Measurements from ENCODE around the gene PRSS8. TPM values are rescaled to one million over a fixed set of nuclear protein-coding genes. Genes with fewer than 3 reads are reported as not detected.
A peak's percentile ranks its signal among the peaks of the same experiment; 100 is the strongest.

Gene PRSS8
- polyA plus RNA-seq, 4 donors: 53.9 to 77.2 (median 67.5) TPM

GRCh38 chr16:31130336-31130891 is 5.1 kb downstream of the PRSS8 start:
- no peak for DNase-seq (ENCODE audit: low read depth in 4 of 4, low spot score in 2 of 4)

GRCh38 chr16:31129568-31130335 is 5.8 kb downstream of the PRSS8 start:
- no peak for DNase-seq (ENCODE audit: low read depth in 4 of 4, low spot score in 2 of 4)

DNA sequence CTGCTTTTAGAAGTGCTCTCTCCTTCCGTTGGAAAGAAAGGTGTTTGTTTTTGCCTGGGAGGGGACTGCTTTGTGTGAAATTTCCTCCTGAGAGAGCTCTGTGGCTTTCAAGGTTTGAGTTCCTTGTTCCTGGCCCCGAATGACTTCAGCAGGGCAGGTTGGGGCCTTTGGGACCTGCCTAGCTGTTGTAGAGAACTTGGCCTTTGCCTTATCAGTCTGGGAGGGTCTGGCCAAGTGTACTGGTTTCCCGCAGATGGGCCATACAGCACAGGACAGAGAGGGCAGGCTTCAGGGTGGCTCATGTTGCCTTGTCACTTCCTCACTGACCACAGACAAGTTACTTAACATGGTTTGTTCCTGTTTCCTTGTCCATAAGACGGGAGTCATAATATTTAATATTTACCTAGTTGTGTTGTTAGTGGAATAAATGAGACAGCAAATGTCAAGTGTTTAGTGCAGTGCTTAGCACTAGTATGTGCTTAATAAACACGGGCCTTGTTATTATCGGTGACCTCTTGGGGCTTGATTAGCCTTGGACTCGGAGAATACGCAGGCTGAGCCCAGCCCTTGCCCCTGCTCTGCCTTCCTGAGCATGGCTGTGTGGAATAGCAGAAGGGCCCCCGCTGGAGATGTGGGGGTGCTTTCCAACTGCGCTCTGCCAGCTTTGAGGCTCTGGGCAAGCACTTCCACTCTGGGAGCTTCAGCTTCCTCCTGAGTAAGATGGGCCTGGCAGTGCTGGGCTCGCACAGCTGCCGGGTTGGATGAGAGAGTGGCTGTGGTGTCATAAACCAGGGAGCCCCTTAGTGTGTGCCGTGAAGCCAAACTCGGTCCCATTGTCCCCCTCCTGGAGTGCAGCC is 6.6 kb downstream of the PRSS8 start:
- no peak for DNase-seq (ENCODE audit: low read depth in 4 of 4, low spot score in 2 of 4)

DNA sequence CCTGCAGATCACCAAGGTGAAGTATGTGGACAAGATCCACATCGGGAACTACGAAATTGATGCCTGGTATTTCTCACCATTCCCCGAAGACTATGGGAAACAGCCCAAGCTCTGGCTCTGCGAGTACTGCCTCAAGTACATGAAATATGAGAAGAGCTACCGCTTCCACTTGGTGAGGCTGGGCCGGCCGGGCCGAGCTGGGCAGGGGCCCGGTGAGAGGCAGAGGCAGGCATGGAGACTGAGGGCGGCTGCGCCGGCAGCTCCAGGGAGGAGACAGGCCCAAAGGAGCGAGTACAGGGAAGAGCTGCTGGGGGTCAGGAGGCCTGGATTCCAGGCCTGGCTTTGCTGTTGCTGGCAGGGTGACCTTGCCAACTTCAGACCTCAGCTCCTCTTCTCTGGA is 8.3 kb downstream of the PRSS8 start:
- no peak for DNase-seq (ENCODE audit: low read depth in 4 of 4, low spot score in 2 of 4)

GRCh38 chr16:31125844-31126243 is 9.7 kb downstream of the PRSS8 start:
- no peak for DNase-seq (ENCODE audit: low read depth in 4 of 4, low spot score in 2 of 4)

DNA sequence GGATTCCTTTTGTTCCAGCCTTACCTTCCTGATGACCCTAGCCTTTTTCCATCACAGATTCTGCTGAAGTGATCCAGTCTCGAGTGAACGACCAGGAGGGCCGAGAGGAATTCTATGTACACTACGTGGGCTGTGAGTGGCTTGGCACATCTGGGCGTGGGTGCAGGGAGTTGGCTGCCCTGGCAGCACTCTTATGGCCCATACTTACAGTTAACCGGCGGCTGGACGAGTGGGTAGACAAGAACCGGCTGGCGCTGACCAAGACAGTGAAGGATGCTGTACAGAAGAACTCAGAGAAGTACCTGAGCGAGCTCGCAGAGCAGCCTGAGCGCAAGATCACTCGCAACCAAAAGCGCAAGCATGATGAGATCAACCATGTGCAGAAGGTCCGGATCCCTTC is 15.4 kb downstream of the PRSS8 start:
- DNase-seq (ENCODE audit: low read depth in 4 of 4, low spot score in 2 of 4): no peak

GRCh38 chr16:31118223-31119155 is 17.0 kb downstream of the PRSS8 start:
- no peak for DNase-seq (ENCODE audit: low read depth in 4 of 4, low spot score in 2 of 4)

DNA sequence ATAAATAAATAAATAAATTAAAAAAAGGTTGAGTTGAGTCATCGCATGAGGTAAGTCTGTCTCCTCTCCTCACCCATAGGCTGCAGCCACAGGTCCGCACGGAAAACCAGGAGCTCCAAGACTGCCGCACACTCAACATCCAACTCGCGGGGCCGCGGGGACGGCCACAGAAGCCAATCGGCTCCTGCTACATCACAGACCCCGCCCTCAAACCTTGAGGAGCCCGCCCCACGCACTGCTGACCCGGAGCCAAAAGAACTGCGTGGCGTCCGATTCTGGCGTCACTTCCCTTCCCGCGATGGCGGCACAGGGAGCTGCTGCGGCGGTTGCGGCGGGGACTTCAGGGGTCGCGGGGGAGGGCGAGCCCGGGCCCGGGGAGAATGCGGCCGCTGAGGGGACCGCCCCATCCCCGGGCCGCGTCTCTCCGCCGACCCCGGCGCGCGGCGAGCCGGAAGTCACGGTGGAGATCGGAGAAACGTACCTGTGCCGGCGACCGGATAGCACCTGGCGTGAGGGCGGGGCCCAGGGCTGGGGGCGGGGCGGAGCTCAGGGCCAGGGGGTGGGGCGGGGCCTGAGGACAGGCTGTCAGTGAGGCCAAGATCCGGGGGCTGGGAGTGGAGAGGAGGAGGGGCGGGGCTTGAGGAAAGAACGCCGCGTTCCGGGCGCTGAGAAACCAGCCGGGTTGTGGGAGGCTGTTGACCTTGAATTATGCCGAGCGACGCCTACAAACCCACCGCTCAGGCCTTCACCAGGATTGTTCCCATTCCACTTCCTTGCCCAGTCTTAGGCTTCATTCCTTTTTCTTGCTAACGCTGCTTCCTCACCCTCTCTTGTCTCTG is 17.9 kb downstream of the PRSS8 start, which contains the start of gene KAT8:
TSS of gene KAT8 (plus strand) at position 281 of the 839 bp plus-strand sequence. CDS start at position 299, 18 bp downstream.
- DNase-seq (ENCODE audit: low read depth in 4 of 4, low spot score in 2 of 4): peak; percentile 87 to 98 (median 94)

GRCh38 chr16:31114468-31114867 is 21.1 kb downstream of the PRSS8 start:
- no peak for DNase-seq (ENCODE audit: low read depth in 4 of 4, low spot score in 2 of 4)

GRCh38 chr16:31113121-31114120 is 22.1 kb downstream of the PRSS8 start:
- no peak for DNase-seq (ENCODE audit: low read depth in 4 of 4, low spot score in 2 of 4)

- DNase-seq (ENCODE audit: low read depth in 4 of 4, low spot score in 2 of 4): no peak
Measured at GRCh38 chr16:31112711-31113110, 22.8 kb downstream of the PRSS8 start.

GRCh38 chr16:31111881-31112466 is 23.6 kb downstream of the PRSS8 start:
- no peak for DNase-seq (ENCODE audit: low read depth in 4 of 4, low spot score in 2 of 4)

DNA sequence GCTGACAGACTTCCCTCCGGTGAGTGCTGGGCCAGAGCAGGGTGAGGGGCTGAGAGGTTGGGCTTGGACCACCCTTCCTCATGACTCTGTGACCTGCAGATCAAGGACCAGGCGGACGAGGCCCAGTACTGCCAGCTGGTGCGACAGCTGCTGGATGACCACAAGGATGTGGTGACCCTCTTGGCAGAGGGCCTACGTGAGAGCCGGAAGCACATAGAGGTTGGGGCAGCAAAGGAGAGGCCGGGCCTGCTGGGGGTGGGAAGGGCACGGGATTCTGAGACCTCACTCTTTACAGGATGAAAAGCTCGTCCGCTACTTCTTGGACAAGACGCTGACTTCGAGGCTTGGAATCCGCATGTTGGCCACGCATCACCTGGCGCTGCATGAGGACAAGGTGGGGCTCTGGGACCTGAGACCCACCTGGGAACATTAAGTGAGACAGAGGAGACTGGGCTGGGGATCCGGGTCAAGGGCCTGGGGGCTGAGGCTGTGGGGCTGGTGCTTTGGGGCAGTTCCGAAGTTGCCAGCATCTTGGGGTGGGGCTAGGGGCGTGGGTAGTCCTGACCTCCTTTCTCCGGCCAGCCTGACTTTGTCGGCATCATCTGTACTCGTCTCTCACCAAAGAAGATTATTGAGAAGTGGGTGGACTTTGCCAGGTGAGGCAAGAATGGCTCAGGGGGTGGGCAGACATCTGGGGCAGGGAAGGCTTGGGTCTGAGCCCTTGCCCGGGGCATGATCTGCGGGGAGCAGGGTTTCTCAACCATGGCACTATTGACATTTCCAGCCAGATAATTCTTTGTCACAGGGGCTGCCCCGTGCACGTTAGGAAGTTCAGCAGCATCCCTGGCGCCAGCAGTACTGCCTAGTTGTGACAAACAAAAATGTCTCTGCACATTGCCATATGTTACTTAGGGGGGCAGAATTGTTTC is 25.2 kb downstream of the PRSS8 start:
- DNase-seq (ENCODE audit: low read depth in 4 of 4, low spot score in 2 of 4): no peak

DNA sequence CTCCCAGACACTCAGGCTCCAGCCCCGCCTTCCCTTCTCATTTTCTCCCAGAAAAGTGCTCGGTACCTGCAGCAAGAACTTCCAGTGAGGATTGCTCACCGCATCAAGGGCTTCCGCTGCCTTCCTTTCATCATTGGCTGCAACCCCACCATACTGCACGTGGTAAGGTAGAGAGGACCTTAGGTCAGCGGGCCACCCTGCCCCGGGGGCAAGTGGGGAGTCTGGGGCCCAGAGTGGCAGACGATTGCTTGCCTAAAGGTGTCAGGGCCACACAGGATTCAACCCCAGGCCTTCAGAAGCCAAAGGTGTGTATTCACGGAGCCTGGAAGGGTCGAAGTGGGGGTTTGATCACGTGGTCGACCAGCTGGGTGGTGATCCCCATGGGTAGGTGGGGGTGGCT is 25.9 kb downstream of the PRSS8 start:
- no peak for DNase-seq (ENCODE audit: low read depth in 4 of 4, low spot score in 2 of 4)

DNA sequence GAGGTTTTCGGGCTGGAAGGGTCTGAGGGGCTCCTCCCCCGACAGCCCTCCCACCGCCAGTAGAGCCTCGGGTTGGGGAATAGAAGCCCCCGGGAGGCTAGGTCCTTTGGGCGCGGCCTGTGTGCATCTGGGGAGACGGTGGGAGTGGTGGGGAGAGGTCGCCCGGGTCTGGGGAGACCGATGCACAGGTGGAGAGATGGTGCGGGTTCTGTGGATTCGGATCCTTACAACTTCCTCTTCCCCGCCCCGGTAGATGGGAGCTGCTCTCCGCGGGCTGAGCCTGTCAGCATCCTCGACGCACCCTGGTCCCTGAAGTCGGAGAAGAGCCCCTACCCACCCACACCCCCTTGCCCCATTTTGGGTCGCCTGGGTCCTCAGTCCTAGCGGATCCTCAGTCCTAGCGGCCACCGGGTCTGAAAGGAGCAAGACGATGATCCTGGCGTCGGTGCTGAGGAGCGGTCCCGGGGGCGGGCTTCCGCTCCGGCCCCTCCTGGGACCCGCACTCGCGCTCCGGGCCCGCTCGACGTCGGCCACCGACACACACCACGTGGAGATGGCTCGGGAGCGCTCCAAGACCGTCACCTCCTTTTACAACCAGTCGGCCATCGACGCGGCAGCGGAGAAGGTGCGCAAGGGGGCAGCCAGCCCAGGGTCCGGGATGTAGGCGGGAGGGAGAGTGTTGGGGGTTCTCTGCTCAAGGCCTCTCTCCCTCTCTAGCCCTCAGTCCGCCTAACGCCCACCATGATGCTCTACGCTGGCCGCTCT is 26.6 kb downstream of the PRSS8 start:
- DNase-seq (ENCODE audit: low read depth in 4 of 4, low spot score in 2 of 4): no peak
